Neural progenitor cell (in vitro differentiated cells): Measurements from ENCODE around the gene CYLD.

ENCODE experiments used
- CTCF ChIP-seq: fragments of 200-600 bp; sonication (generic); IDR thresholded peaks from 2 replicates; pipeline ENCODE4 v1.5.1; 2017; ENCODE audit warnings: antibody characterized with exemption, mild to moderate bottlenecking
- EZH2 ChIP-seq: fragments of 200-600 bp; sonication (generic); IDR thresholded peaks from 2 replicates; pipeline ENCODE4 v1.6.1; 2017; ENCODE audit warnings: antibody characterized with exemption, mild to moderate bottlenecking, moderate library complexity

- TF ChIP-seq CTCF: no peak
- no peak for TF ChIP-seq EZH2
Observed at GRCh38 chr16:50838165-50838564, 96.3 kb downstream of the CYLD start.
